HepG2 (cell line): ENCODE results near the gene PRSS22. TPM values are rescaled to one million over a fixed set of nuclear protein-coding genes. Genes with fewer than 3 reads are reported as not detected.

Experiments
- ATAC-seq: fragments of 200-7000 bp; cut with Tn5 transposase; 3 replicates; pipeline ENCODE4 v1.9.1; 2020; ENCODE audit warnings: mild to moderate bottlenecking, moderate library complexity
- BruUV-seq: library from RNA; stranded (reverse); fragments of 400-500 nt; replicated peaks from 2 replicates; lab custom pipeline; 2021; lab: Mats Ljungman, UMichigan
- CTCF ChIA-PET: fragments of 300-600 bp; formaldehyde crosslinking; extraction: SDS; loops from one replicate; lab custom pipeline; 2021; ENCODE audit warnings: low total read pairs, inconsistent platforms, low intra/inter-chr PET ratio; lab: Yijun Ruan, JAX
- POLR2A ChIA-PET: fragments of 350-600 bp; sonication (Branson Sonifier 250); formaldehyde crosslinking; loops from one replicate; lab custom pipeline; 2020; ENCODE audit warnings: antibody characterized with exemption, inconsistent platforms; lab: Yijun Ruan, JAX
- DNase-seq: peaks from one replicate; pipeline ENCODE4 v3.0.0-alpha.2; 2015; ENCODE audit warnings: low spot score
- FAIRE-seq: peaks from 3 replicates; lab custom pipeline; 2011; peaks lifted over from hg19 to GRCh38; lab: Jason Lieb, UNC
- H2AFZ ChIP-seq: one replicate; pipeline ENCODE4 v1.6.1; 2011; ENCODE audit warnings: low read length, inconsistent platforms
- H3K27ac ChIP-seq: fragments of 300-600 bp; 3 replicates; pipeline ENCODE4 v1.8.0; 2011; ENCODE audit warnings: mixed run types, mild to moderate bottlenecking, mixed read lengths, low read length, inconsistent platforms; ENCODE audit not compliant: insufficient read depth; ENCODE audit errors: extremely low read length
- H3K27me3 ChIP-seq, 2 experiments: fragments of 200-600 bp in 1 of 2; 2 replicates in 1 of 2; 3 replicates in 1 of 2; pipeline versions ENCODE4 v1.6.0 to v1.8.0; 2011; ENCODE audit warnings: low read length in 2 of 2, mild to moderate bottlenecking in 2 of 2, moderate library complexity in 2 of 2, inconsistent platforms in 1 of 2; ENCODE audit not compliant: insufficient read depth in 2 of 2, control insufficient read depth in 1 of 2
- H3K36me3 ChIP-seq, 2 experiments: fragments of 200-600 bp in 1 of 2; replicated peaks in 1 of 2; 2 replicates in 1 of 2; 3 replicates in 1 of 2; pipeline versions ENCODE4 v1.5.1 to v1.8.0; 2011; ENCODE audit warnings: low read length in 2 of 2, inconsistent platforms in 1 of 2; ENCODE audit not compliant: insufficient read depth in 2 of 2, control insufficient read depth in 1 of 2
- H3K4me1 ChIP-seq: 2 replicates; pipeline ENCODE4 v1.5.1; 2012; ENCODE audit warnings: low read length, inconsistent platforms; ENCODE audit not compliant: insufficient read depth
- H3K4me2 ChIP-seq: 2 replicates; pipeline ENCODE4 v1.6.0; 2011; ENCODE audit warnings: low read depth, low read length, inconsistent platforms
- H3K4me3 ChIP-seq, 3 experiments: fragments of 200-600 bp in 1 of 3; sonication (generic), shearing (Covaris generic) in 1 of 3; replicated peaks in 1 of 3; 2 replicates each; pipeline ENCODE4 v1.5.1; 2011 to 2016; ENCODE audit warnings: low read length in 3 of 3, inconsistent platforms in 2 of 3, low read depth in 2 of 3, mild to moderate bottlenecking in 2 of 3, control low read depth in 1 of 3, mixed read lengths in 1 of 3; ENCODE audit not compliant: insufficient read depth in 1 of 3
- H3K79me2 ChIP-seq: one replicate; pipeline ENCODE4 v1.6.1; 2011; ENCODE audit warnings: low read length, inconsistent platforms; ENCODE audit not compliant: insufficient read depth
- H3K9ac ChIP-seq: 2 replicates; pipeline ENCODE4 v1.6.0; 2011; ENCODE audit warnings: mild to moderate bottlenecking, low read depth, low read length, inconsistent platforms; ENCODE audit not compliant: insufficient read depth
- H3K9me3 ChIP-seq: 2 replicates; pipeline ENCODE4 v1.5.1; 2012; ENCODE audit warnings: mild to moderate bottlenecking, low read length
- H4K20me1 ChIP-seq: 2 replicates; pipeline ENCODE4 v1.6.0; 2011; ENCODE audit warnings: inconsistent platforms, mild to moderate bottlenecking, low read length, moderate library complexity; ENCODE audit not compliant: insufficient read depth
- ARID5B ChIP-seq: IDR thresholded peaks from 2 replicates; pipeline ENCODE4 v1.4.0; 2020; ENCODE audit warnings: mild to moderate bottlenecking, missing genetic modification reagents
- FOXJ3 ChIP-seq: sonication (generic); formaldehyde crosslinking; IDR thresholded peaks from 2 replicates; pipeline ENCODE4 v1.4.0; 2020; ENCODE audit warnings: missing genetic modification reagents, mild to moderate bottlenecking, borderline replicate concordance
- KDM5B ChIP-seq: sonication (generic); formaldehyde crosslinking; IDR thresholded peaks from 2 replicates; pipeline ENCODE4 v1.4.0; 2020; ENCODE audit warnings: missing genetic modification reagents, mild to moderate bottlenecking, borderline replicate concordance
- PAF1 ChIP-seq: IDR thresholded peaks from 2 replicates; pipeline ENCODE4 v1.6.1; 2016; ENCODE audit warnings: missing genetic modification reagents, missing compliant biosample characterization
- SALL1 ChIP-seq: sonication (generic); formaldehyde crosslinking; IDR thresholded peaks from 2 replicates; pipeline ENCODE4 v1.8.0; 2022; ENCODE audit warnings: mild to moderate bottlenecking, missing genetic modification reagents
- ZNF318 ChIP-seq: sonication (generic); formaldehyde crosslinking; IDR thresholded peaks from 2 replicates; pipeline ENCODE4 v1.4.0; 2020; ENCODE audit warnings: mild to moderate bottlenecking, missing genetic modification reagents
- ZNF569 ChIP-seq: sonication (generic); formaldehyde crosslinking; IDR thresholded peaks from 2 replicates; pipeline ENCODE4 v1.5.0; 2020; ENCODE audit warnings: mild to moderate bottlenecking, missing genetic modification reagents, moderate library complexity, borderline replicate concordance
- WGBS: methylation state at CpG from one replicate; pipeline ENCODE4 v1.1.6; 2017; ENCODE audit warnings: low lambda C conversion rate; 5-methylcytosine and 5-hydroxymethylcytosine counted together
- in situ Hi-C: cut with HindIII; loops from 2 replicates; pipeline ENCODE4 v1.10.0; 2017; ENCODE audit warnings: low pct_unique_long_range_greater_than_20kb; ENCODE audit not compliant: extremely low pct_ligation_motif_present
- intact Hi-C: fragments of 100-400 bp; cut with micrococcal nuclease; formaldehyde crosslinking; loops from one replicate; pipeline ENCODE4 v1.10.0; 2022; ENCODE audit not compliant: unreplicated experiment
- polyA plus RNA-seq, 8 experiments: library from polyadenylated mRNA; depleted of rRNA in 3 of 8; stranded (reverse) in 7 of 8; unstranded in 1 of 8; fragments of >200 nt; fragmentation: Illumina TruSeq in 4 of 8; extraction: Trizol in 4 of 8; gene quantifications; 2 replicates each; pipeline versions ENCODE4 v1.2.1 to v1.2.3, GENCODE V29; 2011 to 2016; ENCODE audit warnings: low read depth in 4 of 8, missing spikeins in 1 of 8, mixed read lengths in 1 of 8; ENCODE audit not compliant: insufficient read depth in 1 of 8
- total RNA-seq, 5 experiments: library from RNA; depleted of rRNA; stranded (reverse); fragments of >200 nt; fragmentation: Illumina TruSeq; extraction: Trizol; gene quantifications; 2 replicates each; pipeline ENCODE4 v1.2.3, GENCODE V29; 2016; ENCODE audit warnings: low read depth in 1 of 5

The PRSS22 gene
- total and polyA plus RNA-seq, 2 of the 13 experiments (the other 11 are each of a cell fraction or from before 2014, with no cell fraction given), result 0.24 to 0.32 TPM

GRCh38 chr16:2841606-2842339, 16.2 kb downstream of the PRSS22 start:
- H3K9ac ChIP-seq, result no peak overlapping the region
- FAIRE-seq (no peak), DNase-seq (no peak), ATAC-seq (peak; percentile 26)
- ChIA-PET CTCF (no interaction called here), POLR2A (no interaction called here)
- H3K27me3 ChIP-seq, result peaks cover 3 to 11% of the 10 kb centered on the region in 2 experiments; a peak in 2 of 5 replicates
- no peaks in the 10 kb centered on the region for H3K36me3 ChIP-seq
- H3K27ac ChIP-seq, result no peak overlapping the region
- no peaks in the 10 kb centered on the region for H3K79me2 ChIP-seq
- peak overlapping the region in 1 of 3 experiments; percentile 40; a peak in 1 of 6 replicates for H3K4me3 ChIP-seq
- no peaks in the 10 kb centered on the region for H3K9me3 ChIP-seq
- H4K20me1 ChIP-seq, result no peaks in the 10 kb centered on the region
- H3K4me2 ChIP-seq, result peak overlapping the region; percentile 45
- 36% methylated on average over 9 of the region's 18 CpGs for WGBS
- BruUV-seq, result no TSS peak
- in situ Hi-C loops (no loop called here), intact Hi-C loops (no loop called here)
- H2AFZ ChIP-seq, result peak overlapping the region; percentile 5
- peaks cover 27% of the 10 kb centered on the region for H3K4me1 ChIP-seq
- TF ChIP-seq PAF1 (CRISPR knock-in tag) (no peak), ZNF318 (no peak), ARID5B (no peak), KDM5B (CRISPR knock-in tag) (peak; percentile 42; the same call in 1 of the 2 replicates), SALL1 (no peak), FOXJ3 (CRISPR knock-in tag) (no peak), ZNF569 (CRISPR knock-in tag) (no peak)
